DMS153 treated with DMSO at 0.1 percent for 48 hours (cell line): ENCODE results near the gene PFN3.

Source experiments
- DNase-seq: peaks from one replicate; lab custom pipeline; 2025; ENCODE audit not compliant: unreplicated experiment; lab: John Stamatoyannopoulos, UW

The PFN3 gene

GRCh38 chr5:177438468-177438867 is 38.0 kb upstream of the PFN3 start:
- DNase-seq, result no peak

- DNase-seq, result no peak
These were observed 37.2 kb upstream of the PFN3 start for GRCh38 chr5:177437623-177438022.

GRCh38 chr5:177435847-177436536 is 35.5 kb upstream of the PFN3 start:
- DNase-seq, result no peak

- DNase-seq, result no peak
These were observed 34.7 kb upstream of the PFN3 start for GRCh38 chr5:177434942-177435738.

- no peak for DNase-seq
These were observed 34.0 kb upstream of the PFN3 start for GRCh38 chr5:177434437-177434836.

- no peak for DNase-seq
These were observed 33.3 kb upstream of the PFN3 start for GRCh38 chr5:177433658-177434217.

GRCh38 chr5:177432839-177433657 is 32.6 kb upstream of the PFN3 start:
- DNase-seq, result no peak

GRCh38 chr5:177432143-177432838 is 31.8 kb upstream of the PFN3 start:
- no peak for DNase-seq

- DNase-seq, result no peak
These were observed 31.1 kb upstream of the PFN3 start for GRCh38 chr5:177431317-177432142.

- DNase-seq, result no peak
These were observed 30.5 kb upstream of the PFN3 start for GRCh38 chr5:177430972-177431316.

GRCh38 chr5:177430140-177430951 is 29.9 kb upstream of the PFN3 start:
- DNase-seq, result no peak

GRCh38 chr5:177429248-177430040 is 29.0 kb upstream of the PFN3 start:
- DNase-seq, result no peak

GRCh38 chr5:177428574-177429217 is 28.2 kb upstream of the PFN3 start:
- DNase-seq, result no peak

- DNase-seq, result no peak
These were observed 27.6 kb upstream of the PFN3 start for GRCh38 chr5:177427919-177428573.

- DNase-seq, result no peak
These were observed 26.9 kb upstream of the PFN3 start for GRCh38 chr5:177427211-177427822.

GRCh38 chr5:177426566-177427210 is 26.2 kb upstream of the PFN3 start, which contains the start of gene GRK6:
GRK6 (plus strand) TSS chr5:177426676; CDS start chr5:177426846, 170 bp downstream.
- no peak for DNase-seq
